ENCODE results near the gene DOCK6. TPM values are rescaled to one million over a fixed set of nuclear protein-coding genes. Genes with fewer than 3 reads are reported as not detected.
A peak's percentile ranks its signal among the peaks of the same experiment; 100 is the strongest.

The DOCK6 gene
- total RNA-seq, 2 donors from 2014 or later, result 1.7 to 2.6 TPM

DNA sequence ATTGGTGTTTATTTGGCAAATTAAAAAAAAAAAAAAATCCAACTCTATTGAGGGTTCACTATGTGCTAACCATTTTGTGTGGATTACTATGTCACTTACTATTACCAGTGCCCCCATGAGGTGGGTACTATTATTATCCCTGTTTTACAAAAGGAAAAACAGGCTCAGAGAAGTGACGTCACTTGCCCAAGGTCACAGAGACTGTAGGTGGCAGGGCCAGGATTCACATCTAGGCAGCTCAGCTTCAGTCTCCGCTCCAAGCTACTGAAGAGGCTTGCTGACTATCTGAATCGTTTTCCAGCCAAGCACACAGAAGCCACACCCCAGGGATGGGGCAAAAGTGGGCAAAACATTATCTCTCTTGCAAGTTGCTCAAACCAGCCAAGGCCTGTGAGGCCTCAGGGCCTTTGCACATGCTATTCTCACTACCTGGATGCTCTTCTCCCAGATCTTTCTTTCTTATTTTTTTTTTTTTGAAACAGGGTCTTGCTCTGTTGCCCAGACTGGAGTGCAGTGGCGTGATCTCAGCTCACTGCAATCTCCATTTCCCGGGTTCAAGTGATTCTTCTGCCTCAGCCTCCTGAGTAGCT, 27.7 kb downstream of the DOCK6 start:
- ATAC-seq, result no peak
- no peak for DNase-seq (ENCODE audit: low spot score)
- Mint-ChIP-seq H3K9me3 (no peaks in the 10 kb centered on the region), H3K27ac (no peak overlapping the region), H3K4me1 (ENCODE audit: low read depth in 2 of 2) (no peaks in the 10 kb centered on the region), H3K27me3 (no peaks in the 10 kb centered on the region), H3K36me3 (no peaks in the 10 kb centered on the region), H3K4me3 (no peak overlapping the region)

DNA sequence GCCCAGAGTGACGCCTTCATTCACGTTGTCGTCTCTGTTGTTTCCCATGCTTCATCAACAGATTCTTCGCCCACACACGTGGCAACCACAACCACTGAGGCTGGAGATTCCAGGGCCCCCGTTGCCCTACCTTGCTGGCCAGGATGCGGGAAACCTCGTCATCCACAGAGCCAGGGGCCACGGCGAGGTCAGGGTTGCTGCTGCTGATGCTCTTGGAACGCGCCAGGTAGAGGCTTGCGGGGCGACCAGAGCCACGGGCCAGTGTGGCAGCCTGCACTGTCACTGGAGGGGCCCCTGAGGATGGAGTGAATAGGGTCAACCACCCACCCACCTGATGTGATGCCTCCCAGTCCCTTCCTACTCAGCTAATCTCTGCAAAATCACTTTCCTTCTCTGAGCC, 29.3 kb downstream of the DOCK6 start:
- no peak for ATAC-seq
- H3K36me3 Mint-ChIP-seq, result no peaks in the 10 kb centered on the region
- no peak for DNase-seq (ENCODE audit: low spot score)
- no peak overlapping the region for H3K4me3 Mint-ChIP-seq
- no peaks in the 10 kb centered on the region for H3K9me3 Mint-ChIP-seq
- no peaks in the 10 kb centered on the region for H3K27me3 Mint-ChIP-seq
- no peaks in the 10 kb centered on the region for H3K4me1 Mint-ChIP-seq (ENCODE audit: low read depth in 2 of 2)
- H3K27ac Mint-ChIP-seq, result no peak overlapping the region

- H3K4me3 Mint-ChIP-seq, result no peak overlapping the region
- no peaks in the 10 kb centered on the region for H3K36me3 Mint-ChIP-seq
- H3K9me3 Mint-ChIP-seq, result no peaks in the 10 kb centered on the region
- H3K27me3 Mint-ChIP-seq, result no peaks in the 10 kb centered on the region
- no peak overlapping the region for H3K27ac Mint-ChIP-seq
- ATAC-seq, result no peak
- DNase-seq (ENCODE audit: low spot score), result no peak
- H3K4me1 Mint-ChIP-seq (ENCODE audit: low read depth in 2 of 2), result no peaks in the 10 kb centered on the region
These were observed 29.8 kb downstream of the DOCK6 start for GRCh38 chr19:11232555-11232954.

DNA sequence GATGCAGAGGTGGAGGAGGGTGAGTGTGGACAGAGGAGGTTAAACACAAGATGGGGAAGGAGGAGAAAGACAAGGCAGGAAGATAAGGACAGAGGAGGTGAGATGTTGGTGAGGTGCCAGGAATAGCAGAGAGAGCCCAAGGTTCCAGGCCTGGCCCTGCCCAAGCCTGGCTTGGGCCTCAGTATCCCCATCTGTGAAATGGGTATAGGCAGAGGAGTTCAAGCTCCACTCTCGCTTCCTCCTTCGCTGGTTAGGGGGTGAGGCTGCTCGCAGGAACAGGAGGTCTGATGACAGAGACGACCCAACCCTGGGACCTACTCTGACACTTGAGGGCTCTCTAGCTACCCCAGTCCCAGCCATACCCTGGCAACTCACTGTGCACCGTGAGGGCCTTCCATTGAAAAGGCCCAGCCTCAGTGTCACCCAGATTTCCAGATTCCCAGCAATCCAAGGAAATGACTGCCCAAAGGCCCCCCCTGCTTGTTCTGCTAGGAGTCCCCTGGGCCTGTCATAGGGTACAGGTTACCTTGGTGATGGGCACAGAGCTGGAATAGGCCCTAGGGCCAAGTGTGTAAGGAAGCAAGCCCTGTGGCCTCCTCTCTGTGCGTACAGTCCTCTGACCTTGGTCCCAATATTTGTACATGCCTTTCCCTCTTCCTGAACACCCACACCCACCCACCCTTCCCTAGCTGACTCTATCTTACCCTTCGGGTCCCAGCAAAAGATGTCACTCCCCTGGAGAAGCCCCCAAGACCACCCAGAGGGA, 31.5 kb downstream of the DOCK6 start:
- ATAC-seq (peak in 1 of 2 donors; percentile 15), DNase-seq (ENCODE audit: low spot score) (no peak)
- Mint-ChIP-seq H3K4me1 (ENCODE audit: low read depth in 2 of 2) (no peaks in the 10 kb centered on the region), H3K4me3 (no peak overlapping the region), H3K27ac (no peak overlapping the region), H3K36me3 (no peaks in the 10 kb centered on the region), H3K27me3 (no peaks in the 10 kb centered on the region), H3K9me3 (no peaks in the 10 kb centered on the region)

GRCh38 chr19:11227195-11227886, 35.0 kb downstream of the DOCK6 start:
- H3K36me3 Mint-ChIP-seq, result no peaks in the 10 kb centered on the region

DNA sequence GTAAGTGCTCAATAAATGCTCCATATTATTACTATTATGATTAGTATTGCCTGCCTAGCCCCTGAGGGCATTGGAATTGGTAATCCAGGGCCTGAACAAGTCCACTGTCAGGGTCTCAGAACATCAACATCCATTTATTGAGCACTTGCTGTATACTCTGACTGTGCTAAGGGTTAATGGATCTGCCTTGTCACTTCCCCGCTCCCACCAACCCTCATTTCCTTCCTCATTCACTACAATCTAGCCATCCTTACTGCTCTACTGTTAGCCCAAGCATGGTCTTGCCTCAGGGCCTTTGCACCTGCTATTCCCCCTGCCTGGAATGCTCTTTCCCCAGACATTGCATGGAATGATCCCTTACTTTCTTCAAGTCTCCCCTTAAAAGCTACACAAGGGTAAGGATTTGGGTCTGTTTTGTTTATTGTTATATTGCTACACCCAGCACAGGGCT, 35.6 kb downstream of the DOCK6 start:
- no peaks in the 10 kb centered on the region for H3K36me3 Mint-ChIP-seq
- ATAC-seq, result no peak
- no peaks in the 10 kb centered on the region for H3K9me3 Mint-ChIP-seq
- DNase-seq (ENCODE audit: low spot score), result no peak
- no peak overlapping the region for H3K27ac Mint-ChIP-seq
- no peaks in the 10 kb centered on the region for H3K27me3 Mint-ChIP-seq
- no peaks in the 10 kb centered on the region for H3K4me1 Mint-ChIP-seq (ENCODE audit: low read depth in 2 of 2)
- H3K4me3 Mint-ChIP-seq, result no peak overlapping the region

More at GRCh38 chr19:11227195-11227886, 35.0 kb downstream of the DOCK6 start:
- ATAC-seq (peak in 1 of 2 donors; percentile 41), DNase-seq (ENCODE audit: low spot score) (no peak)
- Mint-ChIP-seq H3K27ac (no peak overlapping the region), H3K9me3 (no peaks in the 10 kb centered on the region), H3K27me3 (no peaks in the 10 kb centered on the region), H3K4me3 (no peak overlapping the region), H3K4me1 (ENCODE audit: low read depth in 2 of 2) (no peaks in the 10 kb centered on the region)

DNA sequence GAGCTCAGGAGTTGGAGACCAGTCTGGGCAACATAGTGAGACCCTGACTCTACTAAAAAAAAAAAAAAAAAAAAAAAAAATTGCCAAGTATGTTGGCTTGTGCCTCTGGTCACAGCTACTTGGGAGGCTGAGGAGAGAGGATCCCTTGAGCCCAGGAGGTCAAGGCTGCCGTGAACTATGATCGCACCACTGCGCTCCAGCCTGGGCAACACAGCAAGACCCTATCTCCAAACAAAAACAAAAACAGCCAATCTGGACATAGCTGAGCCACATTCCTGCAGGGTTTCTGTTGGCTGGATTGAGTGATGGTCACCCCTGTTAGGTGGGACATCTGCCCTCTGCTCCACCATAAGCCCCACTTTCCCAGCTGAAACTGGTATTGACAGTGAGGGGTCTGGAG, 36.5 kb downstream of the DOCK6 start:
- no peaks in the 10 kb centered on the region for H3K27me3 Mint-ChIP-seq
- no peaks in the 10 kb centered on the region for H3K4me1 Mint-ChIP-seq (ENCODE audit: low read depth in 2 of 2)
- ATAC-seq, result no peak
- H3K36me3 Mint-ChIP-seq, result no peaks in the 10 kb centered on the region
- H3K4me3 Mint-ChIP-seq, result no peak overlapping the region
- peaks cover 4% of the 10 kb centered on the region for H3K9me3 Mint-ChIP-seq
- DNase-seq (ENCODE audit: low spot score), result no peak
- H3K27ac Mint-ChIP-seq, result no peak overlapping the region

DNA sequence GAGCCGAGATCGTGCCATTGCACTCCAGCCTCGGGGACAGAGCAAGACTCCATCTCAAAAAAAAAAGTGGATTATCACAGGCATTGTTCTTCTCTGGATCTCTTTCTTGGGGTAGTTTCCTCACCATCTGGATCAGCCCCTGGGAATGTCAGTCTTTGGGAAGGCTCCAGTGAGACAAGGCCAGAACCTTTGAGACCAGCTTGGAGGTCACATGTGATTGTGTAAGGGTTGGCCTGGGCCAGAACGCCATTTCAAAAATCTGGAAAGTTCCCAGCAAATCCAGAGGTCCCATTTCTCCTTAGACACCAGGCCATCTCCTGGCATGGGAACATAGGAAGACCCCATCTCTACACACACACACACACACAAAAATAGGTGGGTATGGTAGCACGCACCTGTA, 37.2 kb downstream of the DOCK6 start:
- no peak for DNase-seq (ENCODE audit: low spot score)
- no peak overlapping the region for H3K27ac Mint-ChIP-seq
- no peak overlapping the region for H3K4me3 Mint-ChIP-seq
- ATAC-seq, result no peak
- peaks cover 8% of the 10 kb centered on the region for H3K9me3 Mint-ChIP-seq
- no peaks in the 10 kb centered on the region for H3K4me1 Mint-ChIP-seq (ENCODE audit: low read depth in 2 of 2)
- H3K36me3 Mint-ChIP-seq, result peaks cover 6% of the 10 kb centered on the region
- H3K27me3 Mint-ChIP-seq, result peaks cover 3 to 4% of the 10 kb centered on the region in 2 donors

DNA sequence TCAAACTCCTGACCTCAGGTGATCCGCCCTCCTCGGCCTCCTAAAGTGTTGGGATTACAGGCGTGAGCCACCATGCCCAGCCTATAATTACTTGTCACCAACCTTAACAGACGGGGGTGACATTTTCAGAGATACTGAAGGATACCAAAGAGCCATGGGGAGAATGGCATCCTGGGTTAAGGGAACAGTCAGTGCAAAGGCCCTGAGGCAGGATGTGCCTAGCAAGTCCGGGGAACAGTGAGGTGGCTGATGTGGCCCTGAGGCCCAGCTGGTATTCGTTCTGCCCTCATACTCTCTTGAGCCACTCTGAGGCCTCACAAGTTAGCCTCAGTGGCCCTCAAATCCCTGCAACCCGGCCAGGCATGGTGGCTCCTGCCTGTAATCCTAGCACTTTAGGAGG, 37.9 kb downstream of the DOCK6 start:
- Mint-ChIP-seq H3K4me1 (ENCODE audit: low read depth in 2 of 2) (no peaks in the 10 kb centered on the region), H3K27me3 (peaks cover 3 to 5% of the 10 kb centered on the region in 2 donors), H3K36me3 (peaks cover 7% of the 10 kb centered on the region), H3K4me3 (no peak overlapping the region), H3K9me3 (peaks cover 8% of the 10 kb centered on the region), H3K27ac (no peak overlapping the region)
- ATAC-seq, result no peak
- DNase-seq (ENCODE audit: low spot score), result no peak

DNA sequence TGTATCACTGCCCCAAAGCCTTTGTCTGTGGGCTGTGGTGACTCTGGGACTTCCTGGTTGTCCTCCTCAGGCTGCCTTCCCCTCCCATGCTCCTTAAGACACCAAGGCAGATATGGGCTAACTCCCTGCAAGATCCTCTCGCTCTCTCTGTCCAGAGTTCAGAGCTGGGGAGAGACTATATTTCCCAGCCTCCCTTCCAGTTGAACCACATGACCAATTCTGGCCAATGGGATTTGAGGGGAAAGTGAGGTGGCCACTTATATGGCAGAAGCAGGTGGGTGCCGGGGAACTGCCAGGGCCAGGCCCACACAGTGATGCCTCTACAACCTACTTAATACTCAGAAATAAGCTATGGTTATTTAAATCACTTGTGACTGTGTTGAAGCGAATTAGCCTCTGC, 39.1 kb downstream of the DOCK6 start:
- Mint-ChIP-seq H3K4me1 (ENCODE audit: low read depth in 2 of 2) (no peaks in the 10 kb centered on the region), H3K9me3 (peaks cover 8% of the 10 kb centered on the region), H3K36me3 (peaks cover 7% of the 10 kb centered on the region), H3K27me3 (peaks cover 3 to 5% of the 10 kb centered on the region in 2 donors), H3K4me3 (no peak overlapping the region), H3K27ac (no peak overlapping the region)
- ATAC-seq, result peak in 1 of 2 donors; percentile 11
- no peak for DNase-seq (ENCODE audit: low spot score)

DNA sequence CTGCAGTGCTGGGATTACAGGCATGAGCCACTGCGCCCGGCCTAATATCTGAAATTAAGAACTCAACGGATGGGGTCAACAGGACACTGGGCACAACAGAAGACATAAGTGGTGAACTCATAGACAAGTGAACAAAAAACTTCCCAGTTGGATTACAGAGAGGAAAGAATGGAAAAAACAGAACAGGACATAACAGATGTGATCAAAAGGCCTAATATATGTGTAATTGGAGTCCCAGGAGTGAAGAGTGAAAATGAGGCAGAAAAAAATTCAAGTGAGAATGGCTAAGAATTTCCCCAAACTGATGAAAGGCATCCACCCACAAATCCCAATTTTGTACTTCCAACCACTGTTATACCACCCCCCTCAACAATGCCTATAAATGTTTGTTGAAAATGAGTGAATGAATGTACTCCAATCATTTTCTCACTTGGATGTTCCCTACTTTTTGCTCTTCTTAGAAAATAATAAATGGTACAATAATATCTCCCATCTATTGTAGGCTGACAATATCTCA, 41.2 kb downstream of the DOCK6 start:
- peaks cover 8% of the 10 kb centered on the region for H3K9me3 Mint-ChIP-seq
- ATAC-seq, result no peak

GRCh38 chr19:11214387-11214786, 47.9 kb downstream of the DOCK6 start:
- DNase-seq (ENCODE audit: low spot score) (no peak), ATAC-seq (no peak)
- Mint-ChIP-seq H3K9me3 (peaks cover 6% of the 10 kb centered on the region), H3K4me1 (ENCODE audit: low read depth in 2 of 2) (peaks cover 12 to 14% of the 10 kb centered on the region in 2 donors), H3K27me3 (peaks cover 0 to 5% of the 10 kb centered on the region in 2 donors), H3K4me3 (no peak overlapping the region), H3K27ac (no peak overlapping the region), H3K36me3 (no peaks in the 10 kb centered on the region)

More for the DNA sequence above, 41.2 kb downstream of the DOCK6 start:
- DNase-seq (ENCODE audit: low spot score), result no peak
- H3K4me3 Mint-ChIP-seq, result no peak overlapping the region
- peaks cover 3 to 5% of the 10 kb centered on the region in 2 donors for H3K27me3 Mint-ChIP-seq
- no peaks in the 10 kb centered on the region for H3K4me1 Mint-ChIP-seq (ENCODE audit: low read depth in 2 of 2)
- H3K27ac Mint-ChIP-seq, result no peak overlapping the region
- peaks cover 7% of the 10 kb centered on the region for H3K36me3 Mint-ChIP-seq

- no peak for ATAC-seq
- Mint-ChIP-seq H3K4me1 (ENCODE audit: low read depth in 2 of 2) (peaks cover 12 to 14% of the 10 kb centered on the region in 2 donors), H3K9me3 (peaks cover 6% of the 10 kb centered on the region), H3K27me3 (peaks cover 0 to 5% of the 10 kb centered on the region in 2 donors), H3K4me3 (peak overlapping the region; percentile 61), H3K36me3 (no peaks in the 10 kb centered on the region), H3K27ac (peak overlapping the region; percentile 71 to 72)
- DNase-seq (ENCODE audit: low spot score), result no peak
These were observed 51.7 kb downstream of the DOCK6 start for GRCh38 chr19:11210656-11210928.

Data from natural killer cell treated with Interleukin-12 subunit alpha and Interleukin-12 subunit beta and Interleukin-15 and Interleukin-18, amount 100 ng/mL, for 72 hours (primary cell).